Anterior cingulate cortex (tissue), 58 donors: ENCODE data around the gene CRYBG3.

Experiments
- DNase-seq, 58 donors: peaks; one replicate each; lab custom pipeline; 2025; lab: John Stamatoyannopoulos, UW

CRYBG3 gene

DNA sequence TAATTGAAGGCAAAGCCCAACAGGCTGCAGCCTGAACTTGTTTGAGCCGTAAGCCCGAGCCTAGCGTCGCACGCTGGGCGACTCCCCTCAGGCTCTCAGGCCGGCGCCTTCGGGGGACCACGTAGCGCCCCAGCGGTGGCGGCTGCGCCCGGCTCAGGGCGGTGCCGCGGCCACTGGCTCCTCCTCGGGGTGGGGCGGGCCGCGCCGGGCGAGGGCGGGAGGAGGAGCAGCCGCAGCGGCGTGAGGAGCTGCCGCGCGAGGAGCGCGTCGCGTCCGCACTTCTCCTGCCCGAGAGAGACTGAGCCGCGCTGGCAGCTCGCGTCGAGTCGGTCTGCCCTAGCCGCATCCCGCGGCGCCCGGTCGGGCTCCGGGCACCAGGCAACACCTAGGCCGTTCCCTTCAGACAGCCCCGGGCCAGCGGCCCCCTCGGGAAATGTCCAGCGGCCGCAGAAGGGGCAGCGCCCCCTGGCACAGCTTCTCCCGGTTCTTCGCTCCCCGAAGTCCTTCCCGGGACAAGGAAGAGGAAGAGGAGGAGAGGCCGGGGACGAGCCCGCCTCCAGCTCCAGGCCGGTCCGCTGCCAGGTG, at the start of gene CRYBG3:
TSS of gene CRYBG3 (plus strand) at position 238 of the 585 bp plus-strand sequence. CDS start at position 434, 196 bp downstream.
- peak in 56 of 58 donors; percentile 7 to 87 (median 70) for DNase-seq

DNA sequence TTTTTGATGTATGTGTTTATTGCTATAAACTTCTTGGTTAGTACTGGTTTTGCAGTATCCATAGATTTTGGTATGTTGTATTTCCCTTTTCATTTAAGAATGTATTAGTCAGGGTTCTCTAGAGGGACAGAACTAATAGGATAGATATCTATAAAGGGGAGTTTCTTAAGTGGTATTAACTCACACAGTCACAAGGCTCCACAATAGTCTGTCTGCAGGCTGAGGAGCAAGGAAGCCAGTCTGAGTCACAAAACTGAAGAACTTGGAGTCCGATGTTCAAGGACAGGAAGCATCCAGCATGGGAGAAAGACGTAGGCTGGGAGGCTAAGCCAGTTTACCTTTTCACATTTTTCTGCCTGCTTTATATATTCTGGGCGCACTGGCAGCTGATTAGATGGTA, 48.9 kb upstream of the CRYBG3 start:
- no peak for DNase-seq

DNA sequence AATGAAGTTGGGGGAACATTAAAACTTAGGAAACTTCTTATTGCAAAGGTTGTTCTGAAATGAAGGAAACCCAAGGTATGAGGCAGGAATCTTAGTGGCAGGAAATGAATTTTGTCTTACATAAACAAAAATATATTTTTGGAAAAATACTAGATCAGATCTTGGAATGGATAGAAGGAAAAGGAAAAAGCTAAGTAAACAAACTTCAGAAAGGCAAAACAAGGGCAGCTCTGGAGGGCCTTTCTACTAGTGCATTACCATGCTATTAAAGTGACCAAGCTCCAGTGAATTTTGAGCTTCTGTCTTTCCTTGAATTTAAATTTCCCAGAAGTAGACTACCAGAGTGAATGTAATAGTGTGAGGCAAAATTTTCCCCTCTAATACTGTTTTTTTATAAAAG, 43.7 kb upstream of the CRYBG3 start:
- DNase-seq = no peak

DNA sequence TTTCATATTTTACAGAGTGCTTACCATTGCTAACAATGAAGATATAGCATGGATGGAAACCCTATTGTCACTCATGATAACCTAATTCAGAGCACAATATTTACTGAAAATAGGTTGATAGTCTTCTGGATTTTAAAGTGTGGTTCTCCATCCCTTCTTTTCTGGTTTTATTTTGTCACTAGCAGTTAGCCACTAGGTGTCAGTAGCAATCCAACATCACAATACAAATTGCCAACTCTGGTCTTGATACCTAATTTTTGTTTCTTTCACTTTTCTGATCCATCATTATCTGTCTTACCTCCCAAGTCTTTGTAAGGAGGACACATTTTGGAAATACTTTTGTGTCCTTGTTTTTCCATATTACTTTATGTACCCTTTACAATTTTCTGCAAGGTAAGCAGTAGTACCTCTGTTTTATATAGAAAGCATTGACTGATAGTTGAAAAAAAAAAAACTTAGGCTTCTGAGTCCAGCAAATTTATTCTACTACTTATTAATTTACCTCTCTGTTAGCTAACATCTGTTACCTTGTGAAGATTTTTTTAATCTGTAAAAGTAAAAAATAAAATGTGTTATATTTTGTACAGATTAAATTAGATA, 28.3 kb upstream of the CRYBG3 start:
- DNase-seq = peak in 3 of 58 donors; percentile 1 to 35 (median 2)

DNA sequence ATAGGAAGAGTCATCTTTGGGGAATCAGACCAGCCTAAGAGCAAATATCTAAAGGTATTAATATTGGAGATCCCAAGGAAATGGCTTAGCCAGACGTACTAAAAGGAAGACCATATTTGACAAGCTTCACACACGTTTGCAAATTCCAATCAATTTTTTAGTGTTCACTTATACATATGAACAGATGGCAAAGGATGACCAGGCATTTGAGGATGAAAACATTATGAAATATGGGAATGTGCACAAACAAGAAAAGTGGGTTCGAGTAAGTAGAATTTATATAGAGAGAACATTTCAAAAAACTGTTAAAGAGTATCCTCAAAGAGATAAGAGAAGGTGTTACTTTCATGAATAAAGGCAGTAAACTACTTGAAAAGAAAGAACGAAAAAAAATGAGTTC, 25.9 kb upstream of the CRYBG3 start:
- DNase-seq = no peak

DNA sequence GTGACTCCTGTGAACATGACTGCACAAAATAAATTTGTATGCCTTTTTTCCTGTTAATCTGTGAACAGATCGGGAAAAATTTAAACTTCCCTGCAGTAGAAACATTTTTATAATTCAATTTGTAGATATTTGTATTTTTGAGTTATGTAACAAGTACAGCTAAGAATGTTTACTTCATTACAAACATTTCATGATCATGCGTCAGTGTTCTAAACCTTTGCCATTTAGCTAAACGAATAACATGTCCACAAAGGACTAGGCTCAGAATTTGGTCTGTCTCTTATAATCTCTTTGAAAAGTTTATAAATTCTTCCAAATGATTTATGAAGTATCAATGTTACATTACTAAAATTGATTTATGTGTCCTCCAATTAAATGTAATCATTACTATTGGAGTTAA, 17.3 kb upstream of the CRYBG3 start:
- no peak for DNase-seq

DNA sequence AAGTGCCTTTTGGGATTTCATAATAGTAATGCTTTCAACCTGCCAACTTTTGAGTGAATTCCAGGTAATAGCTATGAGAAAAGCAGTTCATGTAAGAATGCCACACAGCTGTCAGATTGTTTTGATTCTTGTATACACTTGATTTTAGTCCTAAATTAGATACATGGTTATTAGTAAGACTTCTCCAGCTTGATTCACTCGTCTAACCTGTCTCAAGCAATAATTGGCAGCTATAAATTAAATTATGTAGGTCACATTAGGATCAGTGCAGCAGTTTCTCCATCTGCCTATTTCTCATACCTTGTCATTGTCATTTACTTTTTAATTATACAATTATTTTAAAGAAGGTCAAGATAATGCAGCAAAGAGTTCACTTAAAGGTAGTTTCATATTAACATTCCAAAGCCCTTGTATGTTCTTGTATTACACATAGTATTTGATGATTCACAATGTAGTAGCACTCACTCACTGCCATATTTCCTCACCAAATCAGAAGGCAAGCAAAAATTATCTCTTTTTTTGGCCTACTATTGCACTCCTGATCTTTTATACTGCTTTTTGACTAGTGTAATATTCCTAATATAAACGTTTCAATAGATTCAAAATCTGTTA, 10.9 kb upstream of the CRYBG3 start:
- no peak for DNase-seq

DNA sequence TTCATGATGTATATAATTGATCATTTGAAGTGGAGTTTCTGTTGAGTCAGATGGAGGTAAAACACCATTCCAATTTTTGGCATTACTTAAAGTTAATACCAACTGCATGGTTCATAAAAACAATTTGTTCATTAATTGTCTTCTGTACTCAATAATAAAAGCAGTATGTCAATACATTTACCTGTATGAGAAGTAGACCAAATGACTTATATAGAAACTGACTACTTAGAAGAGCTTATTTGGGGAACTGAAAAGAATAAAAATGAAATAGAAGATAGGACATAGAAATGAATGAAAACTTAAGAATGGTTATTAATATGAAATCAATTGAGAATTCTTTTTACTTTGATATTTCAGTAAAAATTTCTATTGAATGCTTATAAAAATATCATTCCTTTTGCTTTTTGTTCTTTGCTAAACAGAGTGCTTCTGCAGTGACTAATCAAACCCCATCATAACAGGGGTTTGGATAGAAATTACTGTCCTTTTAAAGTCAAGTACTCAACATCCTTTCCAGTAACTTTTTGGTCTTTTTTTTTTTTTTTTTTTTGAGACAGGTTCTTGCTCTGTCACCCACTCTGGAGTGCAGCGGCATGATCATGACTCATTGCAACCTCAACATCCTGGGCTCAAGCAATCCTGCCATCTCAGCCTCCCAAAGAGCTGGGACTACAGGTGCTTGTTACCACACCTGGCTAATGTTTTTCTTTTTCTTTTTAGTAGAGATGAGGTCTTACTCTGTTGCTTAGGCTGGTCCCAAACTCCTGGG, 6.5 kb upstream of the CRYBG3 start:
- no peak for DNase-seq

DNA sequence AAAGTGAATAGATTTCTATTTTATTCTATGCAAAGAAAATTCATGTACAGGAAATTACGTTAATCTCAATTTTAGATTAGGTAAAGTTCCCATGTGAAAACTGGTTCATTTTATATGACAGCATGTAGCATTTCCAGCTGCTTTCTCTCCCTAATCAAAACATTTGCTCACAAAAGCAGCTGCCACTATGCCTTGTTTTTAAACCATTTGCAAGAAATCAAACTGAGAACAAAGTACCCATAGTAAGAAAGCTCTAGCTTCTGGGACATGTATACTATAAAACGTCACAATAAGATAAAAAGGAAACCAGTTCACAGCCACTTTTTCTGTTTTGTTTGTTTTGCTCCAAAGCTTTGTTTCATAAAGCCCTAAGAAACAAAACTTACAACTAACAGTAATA, 5.0 kb upstream of the CRYBG3 start:
- no peak for DNase-seq

DNA sequence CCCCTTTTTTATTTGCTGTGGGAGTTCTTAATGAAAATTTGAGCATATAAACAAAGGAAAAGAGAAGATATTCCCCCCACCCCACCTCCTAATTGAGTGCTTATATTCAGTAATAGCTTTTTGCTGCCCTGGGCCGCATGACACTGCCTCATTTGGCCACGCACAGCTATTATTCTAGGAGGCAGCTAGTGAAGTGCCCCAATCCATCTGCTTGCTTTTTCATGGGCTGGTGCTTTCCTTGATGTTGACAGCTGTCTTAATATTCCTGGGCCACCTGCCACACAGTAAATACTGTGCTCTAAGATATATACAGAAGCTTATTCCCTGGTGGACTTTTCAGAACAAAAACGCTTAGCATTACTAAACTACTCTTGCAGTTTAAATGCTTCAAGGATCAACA, 3.8 kb upstream of the CRYBG3 start:
- peak in 1 of 58 donors; percentile 4 for DNase-seq

DNA sequence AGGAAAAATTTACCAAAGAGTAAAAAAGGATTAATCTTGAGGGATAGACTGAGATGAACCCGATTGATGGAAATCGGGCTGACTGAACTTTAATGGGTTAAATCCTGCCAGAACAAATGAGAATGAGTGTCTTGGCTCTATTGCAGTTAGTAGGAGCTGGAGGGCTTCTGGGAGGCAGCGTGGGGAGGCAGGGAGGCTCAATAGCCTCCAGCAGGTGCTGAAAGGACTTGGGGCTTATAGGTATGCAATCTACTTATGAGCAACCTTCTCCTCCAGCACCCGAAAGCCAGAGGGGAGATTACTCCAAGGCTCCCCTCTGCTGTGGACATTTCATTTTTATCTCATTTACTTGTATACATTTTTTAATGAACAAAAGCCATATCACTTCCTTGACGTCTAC, 1.0 kb upstream of the CRYBG3 start:
- DNase-seq = no peak

DNA sequence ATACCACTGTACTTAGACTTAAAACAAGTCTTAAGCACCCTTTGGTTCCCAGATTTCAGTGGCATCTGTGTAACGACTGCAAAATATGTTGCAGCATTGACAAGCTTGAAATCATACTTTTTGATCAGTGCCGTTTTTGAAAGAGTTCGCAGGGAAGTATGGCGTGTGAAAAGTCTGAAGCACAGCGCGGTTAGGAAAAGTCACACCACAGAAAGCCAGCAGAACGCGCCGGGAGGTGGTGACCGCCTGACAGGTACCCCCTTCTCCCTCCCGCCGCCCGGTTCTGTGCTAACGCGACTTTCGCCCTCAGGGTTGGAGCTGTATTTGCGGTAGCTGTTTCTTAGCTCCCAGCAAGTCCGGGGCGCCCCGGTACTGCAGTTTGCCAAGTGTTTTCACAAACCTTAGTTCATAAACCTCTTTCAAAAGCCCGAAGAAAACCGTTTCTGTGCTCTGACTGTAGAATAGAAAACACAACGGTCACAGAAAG, 481 bp upstream of the CRYBG3 start:
- DNase-seq = peak in 34 of 58 donors; percentile 7 to 79 (median 52)

DNA sequence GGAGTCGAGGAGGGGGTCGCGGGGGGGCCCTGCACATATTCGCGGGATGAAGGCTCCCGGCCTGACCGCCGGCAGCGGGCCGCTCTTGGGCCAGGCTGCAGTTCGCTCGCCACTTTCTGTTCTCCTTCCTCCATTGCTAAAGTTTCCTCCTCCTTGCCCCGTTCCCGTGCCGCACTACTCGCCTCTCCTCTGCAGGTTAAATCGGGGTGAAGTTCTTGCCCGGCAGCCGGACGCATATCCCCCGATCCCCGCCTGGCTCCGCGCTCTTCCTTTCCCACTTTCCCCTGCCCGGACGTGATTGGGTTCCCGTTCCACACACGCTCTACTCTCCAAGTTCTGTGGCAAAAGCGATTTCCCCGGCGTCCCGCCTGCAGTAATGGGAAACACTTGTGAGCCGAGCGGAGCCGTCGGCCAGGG, 556 bp downstream of the CRYBG3 start:
- DNase-seq = peak in 32 of 58 donors; percentile 1 to 69 (median 40)

DNA sequence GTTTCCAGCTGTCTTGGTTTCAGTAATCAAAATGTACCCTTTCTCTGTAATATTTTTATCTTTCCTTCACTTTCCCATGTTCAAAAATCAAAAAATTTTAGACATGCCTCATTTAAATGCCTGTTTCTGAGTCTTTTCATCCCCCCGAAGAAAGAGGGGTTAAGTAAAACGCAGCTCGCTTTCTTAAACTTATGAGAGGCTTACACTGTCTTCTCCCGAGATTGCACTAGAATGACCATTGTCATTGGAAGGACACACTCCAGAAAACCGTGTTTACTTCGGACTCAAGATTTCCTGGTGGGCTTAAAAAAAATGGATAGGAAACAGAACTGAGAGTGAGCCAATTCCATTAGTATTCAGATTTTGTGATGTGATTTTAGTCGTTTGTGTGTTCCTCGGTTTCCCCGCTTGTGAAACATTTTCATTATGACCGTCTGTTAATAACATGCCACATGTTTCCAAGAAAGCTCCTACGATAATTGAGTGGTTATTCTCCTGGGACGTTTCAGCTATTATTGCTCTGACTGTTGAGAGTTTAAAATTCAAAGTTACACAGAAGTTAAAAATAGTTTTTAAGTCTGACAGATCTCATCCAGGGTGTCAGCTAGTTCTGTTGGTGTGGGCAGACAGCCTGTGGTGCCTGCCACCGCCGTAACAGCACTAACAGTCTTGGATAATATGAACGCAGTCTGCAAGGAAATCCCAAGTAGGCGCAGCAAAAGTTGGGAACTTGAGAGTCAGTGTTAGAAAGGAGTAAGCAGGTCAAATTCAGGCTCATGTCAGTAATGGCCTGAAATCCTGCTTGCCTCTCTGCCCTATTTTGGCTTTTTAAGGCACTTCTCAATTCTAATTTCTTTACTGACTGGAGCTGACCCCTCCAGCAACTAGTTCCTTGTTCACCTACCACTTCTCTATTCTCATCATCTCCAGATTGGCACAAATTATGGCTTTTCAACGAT, 1.5 kb downstream of the CRYBG3 start:
- DNase-seq = peak in 17 of 58 donors; percentile 1 to 37 (median 14)

DNA sequence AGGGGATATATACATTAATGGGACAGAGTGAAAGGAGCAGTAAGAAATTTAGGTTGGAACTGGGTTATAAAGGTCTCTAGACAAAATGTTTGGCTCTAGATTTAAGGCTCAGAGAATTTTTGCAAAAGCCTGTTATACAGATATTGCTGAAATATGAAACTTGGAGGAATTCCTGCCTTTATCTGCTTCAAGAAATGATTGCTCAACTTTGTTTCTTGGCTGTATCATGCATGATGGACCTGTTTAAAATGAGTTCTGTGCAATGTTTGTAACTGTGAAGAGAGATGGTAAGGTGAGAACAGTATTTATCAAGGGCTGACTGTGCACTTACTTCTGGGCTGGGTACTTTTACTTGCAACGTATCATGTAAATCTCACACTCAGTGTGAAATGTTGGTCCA, 3.3 kb downstream of the CRYBG3 start:
- no peak for DNase-seq

DNA sequence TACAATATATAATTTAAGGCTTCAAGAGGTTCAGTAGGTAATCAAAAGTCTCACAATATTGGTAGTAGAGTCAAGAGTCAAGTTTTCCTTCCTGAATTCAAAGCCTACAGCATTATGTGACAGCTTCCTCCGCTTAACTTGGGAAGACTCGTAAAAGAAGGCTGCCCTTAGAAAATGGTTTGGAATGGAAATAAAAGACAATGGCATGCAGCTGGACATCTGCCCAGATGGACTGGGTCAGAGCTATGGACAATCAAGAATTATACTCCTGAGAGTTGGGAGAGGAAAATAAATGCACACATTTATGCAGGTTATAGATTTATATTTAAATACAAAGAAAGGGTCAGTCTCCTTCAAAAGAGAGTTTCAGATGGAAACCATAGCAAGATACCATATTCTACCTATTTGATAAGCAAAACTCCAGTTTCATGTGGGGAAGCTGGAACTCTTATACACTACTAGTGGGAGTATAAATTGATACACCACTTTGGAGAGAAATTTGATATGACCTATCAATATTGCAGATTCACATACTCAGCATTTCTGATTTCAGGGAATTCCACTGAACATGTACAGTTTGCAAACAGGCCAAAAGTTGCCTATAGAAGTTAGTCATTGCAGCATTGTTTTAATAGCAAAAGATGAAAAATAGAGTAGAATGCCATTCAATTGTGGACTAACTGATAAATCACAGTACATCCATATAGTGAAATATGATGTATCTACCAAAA, 6.1 kb downstream of the CRYBG3 start:
- DNase-seq = peak in 22 of 58 donors; percentile 2 to 68 (median 32)

DNA sequence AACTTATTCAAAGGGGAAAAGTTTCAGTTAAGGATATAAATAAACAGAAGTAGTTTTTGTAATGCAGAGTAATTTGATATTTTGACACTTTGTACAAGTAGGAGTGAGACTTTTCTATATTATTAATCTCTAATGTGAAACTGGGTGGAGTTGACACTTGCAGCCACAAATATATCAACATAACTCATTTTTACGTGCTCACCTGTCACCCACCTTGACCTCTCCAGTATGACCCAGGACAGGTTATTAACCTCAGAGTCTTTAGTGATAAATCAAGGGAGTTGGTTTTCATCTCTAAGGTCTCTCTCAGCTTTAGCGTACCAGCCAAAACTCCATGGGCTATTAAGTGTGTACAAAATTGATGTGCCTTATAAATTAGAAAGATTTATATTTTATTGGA, 7.4 kb downstream of the CRYBG3 start:
- DNase-seq = no peak

DNA sequence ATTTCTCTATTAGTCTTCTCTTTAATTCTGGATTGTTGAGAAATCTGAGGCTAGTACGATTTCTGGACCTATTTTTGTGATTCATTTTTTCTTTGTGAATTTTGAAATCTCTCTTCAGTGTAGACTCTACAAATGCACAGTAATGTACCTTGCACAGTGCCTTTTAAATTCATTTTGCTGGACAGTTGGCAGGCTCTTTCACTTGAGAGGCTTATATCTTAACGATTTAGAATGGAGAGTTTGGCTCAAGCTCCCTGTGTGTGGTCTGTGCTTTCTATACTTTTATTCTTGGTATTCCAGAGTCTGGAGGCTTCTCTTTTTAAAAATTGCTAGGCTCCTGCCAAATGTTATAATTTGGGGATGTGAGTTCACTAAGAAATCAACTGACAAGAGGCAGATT, 8.8 kb downstream of the CRYBG3 start:
- DNase-seq = no peak

DNA sequence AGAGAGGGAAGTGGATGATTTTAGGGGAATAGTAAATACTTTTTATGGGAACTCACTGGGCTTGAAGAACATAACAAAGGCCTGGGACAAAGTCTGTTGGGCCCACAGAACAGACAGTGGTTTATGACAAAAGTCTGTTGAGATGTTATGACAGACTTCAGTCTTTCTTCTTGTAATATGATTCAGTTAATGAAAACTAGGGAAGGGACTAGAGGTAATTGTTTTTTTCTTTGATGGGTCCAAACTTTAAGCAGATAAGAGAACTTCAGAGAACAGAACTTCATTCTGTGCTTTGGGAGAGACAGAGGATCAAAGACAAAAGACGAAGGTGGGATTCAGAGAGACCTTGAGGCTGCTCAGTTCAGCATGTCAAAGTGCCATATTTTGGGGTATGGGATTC, 9.3 kb downstream of the CRYBG3 start:
- DNase-seq = no peak
